ENCODE data around the gene ECHS1.

The ECHS1 gene

DNA sequence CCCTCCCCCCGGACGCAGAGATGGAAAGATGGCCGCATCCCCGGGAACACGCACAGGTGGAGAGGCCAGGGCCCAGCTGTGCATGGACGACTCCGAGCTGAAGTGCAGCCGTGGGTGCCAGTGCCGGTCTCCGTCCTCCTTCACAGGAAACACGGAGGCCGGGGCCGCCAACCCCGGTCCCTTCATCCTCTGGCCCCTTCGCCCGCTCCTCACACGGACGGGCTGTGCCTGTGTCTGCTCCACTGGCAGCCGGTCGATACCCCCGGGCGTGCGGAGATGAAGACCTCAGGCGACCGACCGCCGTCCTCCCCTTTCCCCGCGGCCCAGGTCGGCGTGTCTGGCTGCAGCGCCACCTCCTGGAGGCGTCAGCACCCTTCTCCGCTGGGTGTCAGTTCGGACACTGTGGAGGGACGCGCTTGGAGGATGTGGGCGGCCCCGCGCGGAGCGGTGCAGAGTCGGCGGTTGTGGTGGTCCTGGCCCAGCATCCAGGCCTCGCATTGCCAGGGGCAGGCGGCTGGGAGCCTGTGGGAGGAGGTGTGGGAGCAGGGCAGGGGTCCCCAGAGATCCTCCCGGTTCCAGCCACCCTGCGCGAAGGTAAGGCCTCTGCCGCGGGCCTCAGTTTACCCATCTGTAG, 54.5 kb downstream of the ECHS1 start:
- no peak overlapping the region for H3K4me3 ChIP-seq (ENCODE audit: low read depth, low read length)
- DNase-seq (ENCODE audit: low read depth), result peak; percentile 87
- TF ChIP-seq POLR2A (IDR thresholded peaks at IDR 0.05; ENCODE audit: extremely low read depth, insufficient read length) (no peak), MYC (IDR thresholded peaks at IDR 0.05; ENCODE audit: low read depth, low read length) (peak; percentile 76)
- TF ChIP-seq, protein P1, sequence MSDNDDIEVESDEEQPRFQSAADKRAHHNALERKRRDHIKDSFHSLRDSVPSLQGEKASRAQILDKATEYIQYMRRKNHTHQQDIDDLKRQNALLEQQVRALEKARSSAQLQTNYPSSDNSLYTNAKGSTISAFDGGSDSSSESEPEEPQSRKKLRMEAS (IDR thresholded peaks at IDR 0.05; ENCODE audit: low read depth, low read length), result peak; percentile 80
- TF ChIP-seq, protein P2, sequence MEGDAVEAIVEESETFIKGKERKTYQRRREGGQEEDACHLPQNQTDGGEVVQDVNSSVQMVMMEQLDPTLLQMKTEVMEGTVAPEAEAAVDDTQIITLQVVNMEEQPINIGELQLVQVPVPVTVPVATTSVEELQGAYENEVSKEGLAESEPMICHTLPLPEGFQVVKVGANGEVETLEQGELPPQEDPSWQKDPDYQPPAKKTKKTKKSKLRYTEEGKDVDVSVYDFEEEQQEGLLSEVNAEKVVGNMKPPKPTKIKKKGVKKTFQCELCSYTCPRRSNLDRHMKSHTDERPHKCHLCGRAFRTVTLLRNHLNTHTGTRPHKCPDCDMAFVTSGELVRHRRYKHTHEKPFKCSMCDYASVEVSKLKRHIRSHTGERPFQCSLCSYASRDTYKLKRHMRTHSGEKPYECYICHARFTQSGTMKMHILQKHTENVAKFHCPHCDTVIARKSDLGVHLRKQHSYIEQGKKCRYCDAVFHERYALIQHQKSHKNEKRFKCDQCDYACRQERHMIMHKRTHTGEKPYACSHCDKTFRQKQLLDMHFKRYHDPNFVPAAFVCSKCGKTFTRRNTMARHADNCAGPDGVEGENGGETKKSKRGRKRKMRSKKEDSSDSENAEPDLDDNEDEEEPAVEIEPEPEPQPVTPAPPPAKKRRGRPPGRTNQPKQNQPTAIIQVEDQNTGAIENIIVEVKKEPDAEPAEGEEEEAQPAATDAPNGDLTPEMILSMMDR (IDR thresholded peaks at IDR 0.05; ENCODE audit: low read depth, low read length), result peak; percentile 78

DNA sequence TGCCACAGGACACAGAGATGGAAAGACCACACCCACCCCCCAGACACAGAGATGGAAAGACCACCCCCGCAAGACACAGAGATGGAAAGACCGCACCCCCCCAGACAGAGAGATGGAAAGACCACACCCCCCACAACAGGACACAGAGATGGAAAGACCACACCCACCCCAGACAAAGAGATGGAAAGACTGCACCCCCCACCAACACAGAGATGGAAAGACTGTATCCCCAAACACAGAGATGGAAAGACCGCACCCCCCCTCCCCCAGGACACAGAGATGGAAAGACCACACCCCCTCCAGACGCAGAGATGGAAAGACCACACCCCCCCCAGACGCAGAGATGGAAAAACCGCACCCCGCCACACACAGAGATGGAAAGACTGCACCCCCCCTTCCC, 56.4 kb downstream of the ECHS1 start:
- TF ChIP-seq MYC (IDR thresholded peaks at IDR 0.05; ENCODE audit: low read depth, low read length), result no peak
- TF ChIP-seq POLR2A (IDR thresholded peaks at IDR 0.05; ENCODE audit: extremely low read depth, insufficient read length), result no peak
- TF ChIP-seq, protein P2 (IDR thresholded peaks at IDR 0.05; ENCODE audit: low read depth, low read length), result no peak
- TF ChIP-seq, protein P1 (IDR thresholded peaks at IDR 0.05; ENCODE audit: low read depth, low read length), result no peak
- no peak for DNase-seq (ENCODE audit: low read depth)

DNA sequence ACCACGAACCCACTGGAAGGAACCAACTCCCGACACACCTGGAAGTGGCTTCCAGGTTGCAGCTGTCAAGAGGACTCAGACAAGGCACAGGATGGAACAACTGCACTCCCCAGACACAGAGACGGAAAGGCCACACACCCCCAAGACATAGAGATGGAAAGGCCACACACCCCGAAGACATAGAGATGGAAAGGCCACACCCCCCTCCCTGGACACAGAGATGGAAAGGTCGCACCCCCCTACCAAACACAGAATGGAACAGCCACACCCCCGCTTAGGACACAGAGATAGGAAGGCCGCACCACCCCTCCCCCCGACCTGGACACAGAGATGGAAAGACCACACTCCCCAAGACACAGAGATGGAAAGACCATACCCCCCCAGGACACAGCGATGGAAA, 56.9 kb downstream of the ECHS1 start:
- no peak for TF ChIP-seq MYC (IDR thresholded peaks at IDR 0.05; ENCODE audit: low read depth, low read length)
- TF ChIP-seq, protein P1 (IDR thresholded peaks at IDR 0.05; ENCODE audit: low read depth, low read length), result no peak
- TF ChIP-seq POLR2A (IDR thresholded peaks at IDR 0.05; ENCODE audit: extremely low read depth, insufficient read length), result no peak
- TF ChIP-seq, protein P2 (IDR thresholded peaks at IDR 0.05; ENCODE audit: low read depth, low read length), result no peak
- no peak for DNase-seq (ENCODE audit: low read depth)
- no peak overlapping the region for H3K4me3 ChIP-seq (ENCODE audit: low read depth, low read length)

More for the DNA sequence above, 56.4 kb downstream of the ECHS1 start:
- no peak overlapping the region for H3K4me3 ChIP-seq (ENCODE audit: low read depth, low read length)

DNA sequence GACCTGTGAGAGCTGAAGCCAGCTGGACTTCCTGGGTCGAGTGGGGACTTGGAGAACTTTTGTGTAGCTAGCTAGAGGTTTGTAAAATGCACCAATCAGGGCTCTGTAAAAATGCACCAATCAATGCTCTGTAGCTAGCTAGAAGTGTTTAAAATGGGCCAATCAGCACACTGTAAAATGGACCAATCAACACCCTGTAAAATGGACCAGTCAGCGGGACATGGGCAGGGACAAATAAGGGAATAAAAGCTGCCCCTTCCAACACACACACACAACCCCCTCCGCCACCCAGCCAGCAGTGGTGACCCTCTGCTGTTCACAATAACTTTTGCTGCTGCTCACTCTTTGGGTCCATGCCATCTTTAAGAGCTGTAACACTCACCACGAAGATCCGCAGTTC, 57.3 kb downstream of the ECHS1 start:
- DNase-seq (ENCODE audit: low read depth), result no peak
- H3K4me3 ChIP-seq (ENCODE audit: low read depth, low read length), result no peak overlapping the region
- TF ChIP-seq, protein P1 (IDR thresholded peaks at IDR 0.05; ENCODE audit: low read depth, low read length), result no peak
- TF ChIP-seq MYC (IDR thresholded peaks at IDR 0.05; ENCODE audit: low read depth, low read length) (no peak), POLR2A (IDR thresholded peaks at IDR 0.05; ENCODE audit: extremely low read depth, insufficient read length) (no peak)
- TF ChIP-seq, protein P2 (IDR thresholded peaks at IDR 0.05; ENCODE audit: low read depth, low read length), result no peak

DNA sequence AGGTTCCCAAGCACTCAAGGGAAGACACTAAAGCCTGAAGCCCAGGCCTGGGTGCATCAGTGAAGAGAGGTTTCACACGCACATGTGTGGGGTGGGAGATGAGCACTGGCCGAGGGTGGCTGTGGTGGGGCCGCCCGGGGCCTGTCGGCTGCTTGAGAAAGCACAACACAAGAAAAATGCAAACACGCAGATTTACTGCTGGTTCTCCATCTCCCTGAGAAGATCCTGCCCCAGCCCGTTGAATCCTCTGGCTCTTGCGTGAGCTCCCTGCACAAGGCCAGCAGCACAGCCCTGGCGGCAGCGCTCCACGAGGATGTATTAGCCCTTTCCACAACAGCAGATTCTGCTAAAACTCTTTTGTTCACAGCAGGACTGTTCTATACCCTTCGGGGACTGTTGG, 58.2 kb downstream of the ECHS1 start:
- DNase-seq (ENCODE audit: low read depth), result no peak
- TF ChIP-seq MYC (IDR thresholded peaks at IDR 0.05; ENCODE audit: low read depth, low read length), result no peak
- TF ChIP-seq POLR2A (IDR thresholded peaks at IDR 0.05; ENCODE audit: extremely low read depth, insufficient read length), result no peak
- TF ChIP-seq, protein P1 (IDR thresholded peaks at IDR 0.05; ENCODE audit: low read depth, low read length), result no peak
- TF ChIP-seq, protein P2 (IDR thresholded peaks at IDR 0.05; ENCODE audit: low read depth, low read length), result no peak
- H3K4me3 ChIP-seq (ENCODE audit: low read depth, low read length), result no peak overlapping the region
